HG02870 (cell line): Measurements from ENCODE around the gene TIAL1.
"Not testable (repeated sequence)": the region's sequence is repeated elsewhere in the genome, so short reads cannot be mapped to it uniquely, and the experiment has no call there.

ENCODE experiments used
- ATAC-seq: cut with Tn5 transposase; IDR thresholded peaks from one replicate; pipeline ENCODE4 v1.9.1; 2021; ENCODE audit warnings: mild to moderate bottlenecking, moderate library complexity; ENCODE audit not compliant: unreplicated experiment

Gene TIAL1

DNA sequence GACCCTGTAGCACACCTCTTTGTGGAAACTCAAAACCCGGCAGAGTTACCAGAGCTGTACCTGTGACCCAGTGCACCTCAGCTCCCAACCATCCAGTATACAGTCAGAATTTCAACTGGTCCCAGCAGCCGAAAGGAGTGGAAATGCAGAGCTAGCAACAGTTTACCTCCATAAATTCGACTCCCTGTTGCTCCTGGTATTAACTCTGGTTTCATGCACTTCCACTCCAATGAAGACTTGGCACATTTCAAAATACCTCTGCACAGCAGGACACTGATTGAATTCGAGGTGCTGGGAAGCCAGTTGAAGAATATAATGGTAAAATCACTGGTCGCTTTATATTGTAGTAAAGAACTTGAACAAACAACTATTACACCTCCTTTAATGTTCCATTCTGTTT lies 17.9 kb upstream of the TIAL1 start:
- ATAC-seq = no peak

DNA sequence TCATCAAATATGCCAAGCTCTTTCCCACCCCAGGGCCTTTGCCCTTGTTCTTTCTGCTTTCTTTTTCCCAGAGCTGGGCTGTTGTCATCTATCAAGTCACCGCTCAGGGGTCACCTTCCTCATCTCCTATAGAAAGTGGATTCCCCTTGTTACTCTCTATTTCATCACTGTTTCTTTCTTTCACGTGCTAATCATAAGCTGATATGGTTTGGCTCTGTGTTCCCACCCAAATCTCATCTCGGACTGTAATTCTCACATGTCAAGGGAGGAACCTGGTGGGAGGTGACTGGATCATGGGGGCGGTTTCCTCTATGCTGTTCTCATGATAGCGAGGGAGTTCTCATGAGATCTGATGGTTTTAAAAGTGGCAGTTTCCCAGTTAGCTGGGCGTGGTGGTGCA lies 17.0 kb upstream of the TIAL1 start:
- no peak for ATAC-seq

DNA sequence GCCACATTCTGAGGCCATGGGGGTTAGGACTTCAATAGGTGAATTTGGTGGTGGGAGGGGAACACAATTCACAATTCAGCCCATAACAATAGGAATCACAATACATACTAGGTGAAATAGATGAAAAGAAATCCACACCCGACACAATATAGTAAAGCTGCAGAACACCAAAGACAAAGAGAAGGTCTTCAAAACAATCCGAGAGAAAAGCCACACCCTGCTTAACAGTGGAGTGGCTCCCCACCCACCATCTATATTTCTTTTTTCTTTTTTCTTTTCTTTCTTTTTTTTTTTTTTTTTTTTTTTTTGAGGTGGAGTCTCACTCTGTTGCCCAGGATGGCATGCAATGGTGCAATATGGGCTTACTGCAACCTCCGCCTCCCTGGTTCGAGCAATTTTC lies 14.7 kb upstream of the TIAL1 start:
- no peak for ATAC-seq

DNA sequence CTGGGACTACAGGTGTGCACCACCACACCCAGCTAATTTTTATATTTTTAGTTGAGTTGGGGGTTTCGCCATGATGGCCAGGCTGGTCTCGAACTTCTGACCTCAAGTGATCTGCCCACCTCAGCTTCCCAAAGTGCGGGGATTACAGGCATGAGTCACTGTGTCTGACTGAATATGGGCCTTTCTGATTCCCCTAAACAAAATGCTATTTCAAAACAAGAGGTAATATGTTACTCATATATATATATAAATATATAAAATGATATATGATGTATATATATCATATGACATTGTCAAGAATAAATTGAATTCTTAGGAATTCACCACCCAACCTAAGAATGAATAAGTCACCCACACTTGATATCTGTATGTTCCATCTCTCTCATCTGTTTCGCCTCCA lies 12.8 kb upstream of the TIAL1 start:
- ATAC-seq = no peak

DNA sequence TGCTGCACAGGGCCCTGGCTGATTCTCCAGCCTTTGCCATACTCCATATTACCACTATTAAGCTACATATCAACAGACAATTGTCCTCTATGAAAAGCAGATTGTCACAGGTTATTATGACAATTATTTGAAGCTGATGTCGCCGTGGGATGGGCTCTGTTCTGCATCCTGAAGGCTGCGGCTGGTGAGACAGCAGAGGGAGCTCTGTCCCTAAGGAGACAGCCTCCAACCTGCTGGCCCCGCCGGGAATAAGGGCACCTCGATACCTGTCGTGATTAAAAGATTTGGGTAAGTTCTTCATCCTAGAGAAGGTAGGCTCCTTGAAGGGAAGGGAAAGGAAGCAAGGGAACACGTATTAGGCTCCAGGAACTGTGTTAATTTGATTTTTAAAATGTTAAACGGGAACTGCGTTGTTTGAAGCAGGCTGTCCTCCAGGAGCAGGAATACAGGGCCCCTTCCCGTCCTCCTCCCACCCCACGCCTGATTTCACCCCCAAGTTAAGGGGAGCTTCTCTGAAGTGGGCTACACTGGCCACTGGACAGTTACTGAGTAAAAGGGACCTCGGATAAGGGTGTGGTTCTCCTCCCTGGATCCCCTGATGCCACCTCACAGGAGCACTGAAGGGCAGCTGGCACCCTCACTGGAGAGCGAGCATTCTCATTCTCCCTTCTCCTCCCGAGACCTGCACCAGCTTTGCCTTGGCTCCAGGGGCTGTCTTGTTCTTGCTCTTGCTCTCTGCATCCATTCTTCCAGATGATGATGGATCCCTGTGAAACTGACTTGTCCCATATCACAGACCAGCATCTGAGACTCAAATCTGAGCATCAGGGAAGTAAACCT lies 11.8 kb upstream of the TIAL1 start:
- ATAC-seq = no peak

DNA sequence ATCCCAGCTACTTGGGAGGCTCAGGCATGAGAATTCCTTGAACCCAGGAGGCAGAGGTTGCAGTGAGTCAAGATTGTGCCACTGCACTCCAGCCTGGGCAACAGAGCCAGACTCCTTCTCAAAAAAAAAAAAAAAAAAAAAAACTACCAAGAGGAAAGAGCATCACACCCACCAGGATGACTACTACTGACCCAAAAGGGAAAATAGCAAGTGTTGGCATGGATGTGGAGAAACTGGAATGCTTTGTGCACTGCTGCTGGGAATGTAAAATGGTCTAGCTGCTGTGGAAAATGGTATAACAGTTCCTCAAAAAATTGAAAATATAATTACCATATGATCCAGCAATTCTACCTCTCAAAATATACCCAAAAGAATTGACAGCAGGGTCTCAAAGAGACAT lies 7.7 kb upstream of the TIAL1 start:
- no peak for ATAC-seq

DNA sequence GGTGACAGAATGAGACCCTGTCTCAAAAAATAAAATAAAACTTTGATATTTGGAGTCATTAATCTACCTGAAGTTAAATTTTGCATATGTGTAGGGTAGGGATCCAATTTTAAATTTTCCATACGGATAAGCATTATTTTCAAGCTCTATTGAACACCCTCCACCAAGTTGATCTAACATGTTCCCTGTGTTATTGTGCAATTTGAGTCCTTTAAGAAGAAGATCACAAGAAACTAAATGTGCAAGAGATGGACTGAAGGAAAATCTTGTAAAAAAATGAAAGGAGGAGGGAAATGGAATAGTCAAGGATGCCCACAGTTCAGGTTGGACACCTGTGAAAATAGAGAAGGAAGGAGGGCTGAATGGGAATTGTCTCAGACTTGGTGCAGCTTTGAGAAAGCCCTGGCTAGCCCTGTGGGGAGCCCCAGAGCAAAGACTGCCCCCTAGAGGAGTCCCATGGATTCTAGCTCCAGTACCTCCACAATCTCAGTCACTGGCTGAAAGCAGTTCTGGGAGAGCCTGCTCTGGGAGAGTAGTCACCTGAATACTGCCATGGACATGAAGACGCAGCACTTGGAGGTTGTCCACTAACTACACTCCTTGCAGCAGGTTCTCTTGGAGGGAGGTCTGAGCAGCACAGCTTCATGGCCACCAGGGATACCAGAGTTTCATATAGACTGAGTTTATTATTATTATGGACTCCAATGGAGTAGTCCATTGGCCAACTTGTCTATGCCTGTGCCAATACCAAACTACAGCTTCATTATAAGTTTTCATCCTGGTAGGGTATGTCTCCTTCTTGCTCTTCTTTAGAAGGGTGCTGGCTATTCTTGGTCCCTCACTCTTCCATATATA lies 5.7 kb upstream of the TIAL1 start:
- ATAC-seq = no peak

DNA sequence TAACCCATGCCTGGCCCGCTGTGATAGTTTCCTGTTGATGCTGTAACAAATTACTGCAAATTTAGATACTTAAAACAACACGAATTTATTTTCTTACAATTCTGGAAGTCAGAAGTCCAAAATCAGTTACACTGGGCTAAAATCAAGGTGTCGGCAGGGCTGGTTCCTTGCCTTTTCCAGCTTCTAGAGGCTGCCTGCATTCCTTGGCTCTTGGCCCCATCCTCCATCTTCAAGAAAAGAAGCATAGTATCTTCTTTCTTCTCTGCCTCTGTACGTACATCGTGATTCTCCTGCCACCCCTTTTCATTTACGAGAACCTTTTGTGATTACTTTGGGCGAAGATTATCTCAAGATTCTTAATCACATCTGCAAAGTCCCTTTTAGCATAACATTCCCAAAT lies 1.6 kb upstream of the TIAL1 start:
- ATAC-seq = no peak

DNA sequence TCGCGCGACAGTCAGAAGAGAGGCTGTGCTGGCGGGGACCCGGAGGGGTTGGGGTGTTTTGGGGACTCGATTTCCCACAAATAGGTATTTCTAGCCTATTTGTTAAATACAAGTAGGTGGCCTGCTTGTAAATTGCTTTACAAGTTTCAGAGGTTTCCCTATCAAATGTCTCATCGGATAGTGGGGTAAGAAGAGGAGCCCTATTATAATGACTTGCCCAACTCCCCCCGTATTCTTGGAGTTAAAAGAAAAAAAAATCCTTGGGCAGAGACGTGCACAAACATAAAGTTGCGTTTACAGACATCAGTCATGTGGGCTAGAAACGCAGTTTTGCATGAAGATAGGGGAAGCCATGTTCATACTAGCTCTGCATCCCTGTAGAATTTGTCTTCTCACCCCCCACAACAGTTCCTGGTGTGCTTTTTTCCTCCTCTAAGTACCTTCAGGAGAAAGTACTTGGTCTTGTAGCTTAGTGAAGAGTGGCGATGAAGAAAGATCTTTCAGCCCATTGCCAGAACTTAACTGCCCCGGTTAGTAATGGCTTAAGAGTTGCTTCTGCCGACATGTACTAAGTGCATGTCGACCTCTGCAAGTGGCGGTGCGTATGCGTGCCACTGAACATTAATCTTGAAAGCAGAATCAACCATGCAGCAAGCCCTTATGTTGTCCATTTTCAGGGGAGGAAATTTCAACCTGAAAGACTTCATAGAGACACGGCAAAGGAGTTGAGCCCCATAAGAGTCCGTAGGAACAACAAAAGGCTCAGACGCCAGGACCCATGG lies 832 bp upstream of the TIAL1 start:
- ATAC-seq = peak; percentile 33

DNA sequence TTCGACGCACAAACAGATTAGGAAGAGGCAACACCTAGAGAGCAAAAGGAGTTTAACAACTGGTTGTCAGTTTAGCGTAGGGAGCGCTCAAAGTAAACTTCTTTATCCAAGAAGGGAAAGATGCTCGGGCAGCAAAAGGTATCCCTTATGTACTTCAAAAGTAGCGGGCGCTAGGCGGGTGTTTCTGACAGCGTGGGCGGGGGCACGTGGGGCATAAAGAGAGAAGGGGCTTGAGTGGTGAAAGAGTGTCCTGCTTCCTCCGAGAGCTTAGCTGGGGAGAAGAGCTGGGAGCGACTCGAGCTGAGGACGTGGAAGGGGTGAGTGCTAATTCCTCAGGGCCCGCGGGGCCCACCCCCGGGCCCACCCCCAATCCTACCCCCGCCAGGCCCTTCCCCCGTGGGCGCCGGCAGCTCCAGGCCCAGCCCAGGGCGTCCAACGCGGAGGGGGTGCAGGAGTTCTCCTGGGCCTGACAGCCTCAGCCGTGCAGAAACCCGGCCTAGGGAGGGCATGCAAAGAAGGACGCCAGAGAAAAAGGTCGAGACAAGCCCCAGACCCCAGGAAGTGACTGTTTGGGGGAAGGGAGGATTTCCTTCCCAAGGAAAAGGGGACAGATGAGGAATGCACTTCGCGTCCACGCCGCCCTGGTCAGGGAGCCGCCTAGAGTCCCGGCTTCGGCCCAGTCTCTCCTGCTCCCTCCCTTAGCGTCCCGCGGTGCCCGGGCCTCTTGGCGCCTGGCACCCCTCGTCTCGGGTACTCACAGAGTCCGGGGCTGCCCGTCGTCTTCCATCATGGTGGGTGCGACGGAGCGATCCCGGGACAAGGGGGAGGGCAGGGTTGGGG lies 868 bp downstream of the TIAL1 start:
- ATAC-seq = no peak

DNA sequence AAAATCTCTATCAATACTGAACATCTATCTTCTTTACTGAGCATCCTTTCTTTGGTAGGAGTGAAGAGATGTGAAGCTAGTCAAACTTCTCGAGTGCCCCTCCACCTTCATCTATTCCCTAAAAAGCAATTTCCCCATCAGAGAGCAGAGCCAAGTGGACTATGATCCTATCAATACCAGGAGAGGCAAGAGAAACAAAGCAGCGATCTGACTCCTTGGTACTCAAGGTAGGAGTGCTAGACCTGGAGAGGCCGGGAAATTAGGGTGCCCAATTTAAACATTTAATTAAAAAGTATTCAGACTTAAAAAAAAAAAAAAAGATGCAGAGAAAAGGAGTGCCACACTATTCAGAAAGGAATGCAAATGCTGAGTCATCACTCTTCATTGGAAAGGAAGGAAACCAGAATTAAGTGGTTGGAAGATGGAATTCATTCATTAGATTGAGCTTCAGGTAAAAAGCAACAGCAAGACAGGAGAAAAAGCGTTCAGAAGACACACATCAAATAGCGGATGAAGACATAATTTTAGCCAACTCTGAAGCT lies 1.6 kb downstream of the TIAL1 start:
- no peak for ATAC-seq

DNA sequence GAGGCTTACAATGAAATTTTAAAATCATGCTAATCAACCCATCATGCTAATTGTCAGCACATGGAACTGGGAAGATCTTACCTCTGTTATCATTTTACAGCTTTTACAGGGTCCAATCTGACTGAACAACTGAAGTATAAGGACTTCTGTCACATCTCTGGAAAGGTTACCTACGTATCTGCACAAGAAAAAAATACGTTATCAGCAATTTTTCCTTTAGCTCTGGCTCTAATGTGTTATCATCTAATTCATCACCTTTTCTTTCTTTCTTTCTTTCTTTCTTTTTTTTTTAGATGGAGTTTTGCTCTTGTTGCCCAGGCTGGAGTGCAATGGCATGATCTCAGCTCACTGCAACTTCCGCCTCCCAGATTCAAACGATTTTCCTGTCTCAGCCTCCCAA lies 8.7 kb downstream of the TIAL1 start:
- no peak for ATAC-seq

DNA sequence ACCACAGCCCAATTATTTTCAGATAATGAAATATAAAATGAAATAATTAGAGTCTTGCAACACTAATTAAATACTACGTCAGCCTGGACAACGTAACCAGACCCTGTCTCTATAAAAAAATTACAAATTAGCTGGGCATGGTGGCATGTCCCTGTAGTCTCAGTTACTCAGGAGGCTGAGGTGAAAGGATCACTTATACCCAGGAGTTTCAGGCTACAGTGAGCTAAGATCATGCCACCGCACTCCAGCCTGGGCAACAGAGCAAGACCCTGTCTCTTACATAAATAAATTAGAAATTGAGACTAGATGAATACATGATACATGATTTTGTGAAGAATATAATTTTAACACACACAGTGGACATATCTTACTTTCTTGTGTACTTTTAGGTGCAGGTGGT lies 18.4 kb downstream of the TIAL1 start:
- ATAC-seq = no peak

DNA sequence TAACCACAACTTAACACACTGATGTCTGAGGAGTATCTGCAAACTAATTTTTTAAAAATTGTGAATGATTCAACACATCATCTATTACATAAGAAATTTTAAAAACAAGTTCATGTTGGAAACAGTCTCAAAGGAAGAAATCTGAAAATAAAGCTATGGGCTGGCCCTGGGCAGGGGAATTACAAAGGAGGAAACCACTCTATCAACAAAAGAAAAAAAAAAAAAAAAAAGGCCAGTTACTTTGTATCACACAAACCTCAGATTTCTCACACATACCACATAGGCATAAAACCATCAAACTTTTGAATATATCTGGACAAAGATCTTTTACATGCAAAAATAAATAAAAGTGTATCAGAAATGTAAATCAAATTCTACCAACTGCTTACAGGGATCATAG lies 20.8 kb downstream of the TIAL1 start:
- ATAC-seq = no peak

DNA sequence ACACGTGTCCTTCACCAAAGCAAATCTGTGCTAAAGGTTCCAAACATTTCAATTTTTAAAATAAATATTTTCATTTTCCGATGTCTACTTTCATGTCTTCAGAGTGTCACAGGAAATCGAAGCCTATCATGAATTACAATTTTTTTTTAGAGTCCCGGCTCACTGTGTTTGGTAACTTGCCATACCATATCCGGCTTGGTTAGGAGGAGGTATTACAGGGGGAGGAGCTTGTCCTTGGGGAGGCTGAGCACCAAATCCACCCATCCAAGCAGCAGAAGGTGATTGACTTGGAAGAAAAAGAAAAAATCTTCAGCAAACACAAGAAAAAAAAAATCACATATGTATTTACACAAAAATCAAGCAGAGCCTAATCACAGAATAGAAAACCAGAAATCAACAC lies 21.3 kb downstream of the TIAL1 start:
- ATAC-seq = no peak

DNA sequence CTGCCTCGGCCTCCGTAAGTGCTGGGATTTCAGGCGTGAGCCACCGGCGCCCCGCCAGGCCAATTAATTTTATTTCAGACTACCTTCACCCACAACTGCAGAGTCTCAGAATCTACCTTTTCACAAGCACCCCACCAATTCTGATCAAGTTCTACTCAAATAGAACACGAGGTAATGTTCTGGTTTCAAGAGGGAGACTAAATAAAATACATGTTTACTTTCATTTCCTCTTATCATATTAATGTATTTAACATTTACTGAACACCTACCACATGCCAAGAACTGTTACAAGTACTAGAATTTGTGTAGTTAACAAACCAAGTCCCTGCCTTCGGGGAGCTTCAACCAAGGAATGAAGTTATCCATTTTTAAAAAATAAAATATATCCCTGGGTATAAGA lies 28.8 kb downstream of the TIAL1 start:
- peak; percentile 49 for ATAC-seq

DNA sequence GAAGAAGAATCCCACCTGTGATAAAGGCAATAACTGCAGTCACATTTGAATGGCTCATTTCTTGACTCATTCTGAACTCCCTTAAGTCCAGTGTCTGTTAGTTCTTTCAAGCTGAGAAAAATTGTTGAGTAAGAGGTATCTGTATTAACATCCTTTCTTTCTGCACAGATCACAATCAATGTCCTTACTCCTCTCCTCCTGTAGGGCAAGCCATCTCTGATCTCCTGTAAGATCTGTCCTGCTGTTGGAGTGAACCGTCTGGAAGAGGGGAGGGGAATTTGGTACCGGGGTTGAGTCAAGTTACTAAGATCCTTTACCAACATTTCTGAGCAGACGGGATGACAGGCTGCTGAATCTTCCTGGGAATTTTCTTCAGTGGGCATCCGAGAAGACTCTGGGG lies 34.7 kb downstream of the TIAL1 start:
- no peak for ATAC-seq

DNA sequence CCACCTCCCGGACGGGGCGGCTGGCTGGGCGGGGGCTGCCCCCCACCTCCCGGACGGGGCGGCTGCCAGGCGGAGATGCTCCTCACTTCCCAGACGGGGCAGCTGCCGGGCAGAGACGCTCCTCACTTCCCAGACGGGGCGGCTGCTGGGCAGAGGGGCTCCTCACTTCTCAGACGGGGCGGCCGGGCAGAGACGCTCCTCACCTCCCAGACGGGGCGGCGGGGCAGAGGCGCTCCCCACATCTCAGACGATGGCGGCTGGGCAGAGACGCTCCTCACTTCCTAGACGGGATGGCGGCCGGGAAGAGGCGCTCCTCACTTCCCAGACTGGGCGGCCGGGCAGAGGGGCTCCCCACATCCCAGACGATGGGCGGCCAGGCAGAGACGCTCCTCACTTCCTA lies 37.3 kb downstream of the TIAL1 start:
- not testable (repeated sequence) for ATAC-seq

DNA sequence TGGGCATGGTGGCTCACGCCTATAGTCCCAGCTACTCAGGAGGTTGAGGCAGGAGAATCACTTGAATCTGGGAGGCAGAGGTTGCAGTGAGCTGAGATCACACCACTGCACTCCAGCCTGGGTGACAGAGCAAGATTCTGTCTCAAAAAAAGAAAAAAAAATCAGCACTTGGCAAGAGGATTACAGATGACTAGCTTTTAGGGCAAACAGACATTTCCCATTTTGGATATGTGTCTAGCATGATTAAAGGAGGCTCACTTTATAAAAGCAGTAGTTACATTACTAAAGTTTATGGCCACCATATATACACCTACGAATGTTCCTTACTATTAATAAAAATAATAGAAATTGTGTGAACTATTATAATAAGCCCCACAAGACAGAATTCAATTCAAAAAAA lies 40.7 kb downstream of the TIAL1 start:
- ATAC-seq = not testable (repeated sequence)

DNA sequence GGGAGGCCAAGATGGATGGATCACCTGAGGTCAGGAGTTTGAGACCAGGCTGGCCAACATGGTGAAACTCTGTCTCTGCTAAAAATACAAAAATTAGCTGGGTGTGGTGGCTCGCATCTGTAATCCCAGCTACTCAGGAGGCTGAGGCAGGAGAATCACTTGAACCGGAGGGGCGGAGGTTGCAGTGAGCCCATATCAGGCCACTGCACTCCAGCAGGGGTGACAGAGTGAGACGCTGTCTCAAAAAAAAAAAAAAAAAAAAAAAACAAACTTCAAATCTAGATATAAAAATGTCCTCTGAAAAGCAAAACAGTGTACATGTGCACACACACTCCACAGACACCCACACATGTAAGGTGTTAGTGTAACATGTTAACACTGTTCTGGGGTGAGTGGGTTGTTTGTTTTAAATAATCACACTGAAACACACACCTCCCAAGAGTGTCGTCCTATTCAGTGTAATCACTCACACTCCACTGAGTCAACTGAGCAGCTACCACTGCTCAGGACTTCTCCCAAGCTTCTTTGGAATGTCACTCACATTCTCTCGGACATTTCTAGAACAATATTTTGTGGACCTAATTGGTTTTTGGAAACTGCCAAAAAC lies 41.5 kb downstream of the TIAL1 start:
- ATAC-seq = no peak
